Spleen (tissue), 11 donors: ENCODE results near the gene ARHGAP6. TPM values are rescaled to one million over a fixed set of nuclear protein-coding genes. Genes with fewer than 3 reads are reported as not detected.

Experiments
- DNase-seq: peaks from one replicate; pipeline ENCODE4 v3.0.0-alpha.2; 2020
- H3K27ac ChIP-seq, 8 donors: fragments of 200-600 bp; sonication (generic) in 7 of 8; 1 replicate in 4 of 8; 2 replicates in 4 of 8; pipeline versions ENCODE4 v1.5.0 to v1.8.0; 2016 to 2021; ENCODE audit warnings: inconsistent platforms in 4 of 8, mild to moderate bottlenecking in 4 of 8, moderate library complexity in 1 of 8
- H3K27me3 ChIP-seq, 7 donors: fragments of 200-600 bp; sonication (generic) in 6 of 7; replicated peaks in 1 of 7; 1 replicate in 4 of 7; 2 replicates in 3 of 7; pipeline versions ENCODE4 v1.5.0 to v1.8.0; 2016 to 2021; ENCODE audit warnings: inconsistent platforms in 3 of 7, mild to moderate bottlenecking in 1 of 7
- H3K36me3 ChIP-seq, 6 donors: fragments of 200-600 bp; sonication (generic) in 5 of 6; 1 replicate in 4 of 6; 2 replicates in 2 of 6; pipeline versions ENCODE4 v1.5.0 to v1.8.0; 2016 to 2021; ENCODE audit warnings: inconsistent platforms in 2 of 6
- H3K4me1 ChIP-seq, 6 donors: fragments of 200-600 bp; sonication (generic) in 5 of 6; 1 replicate in 3 of 6; 2 replicates in 3 of 6; pipeline versions ENCODE4 v1.5.0 to v1.8.0; 2016 to 2021; ENCODE audit warnings: inconsistent platforms in 3 of 6
- H3K4me3 ChIP-seq, 8 donors: fragments of 200-600 bp; sonication (generic) in 7 of 8; 1 replicate in 4 of 8; 2 replicates in 4 of 8; pipeline versions ENCODE4 v1.5.0 to v1.8.0; 2016 to 2021; ENCODE audit warnings: inconsistent platforms in 4 of 8, mild to moderate bottlenecking in 4 of 8, moderate library complexity in 2 of 8
- H3K9me3 ChIP-seq, 8 donors: fragments of 200-600 bp; sonication (generic) in 7 of 8; 1 replicate in 4 of 8; 2 replicates in 4 of 8; pipeline versions ENCODE4 v1.5.0 to v1.8.0; 2016 to 2021; ENCODE audit warnings: inconsistent platforms in 4 of 8
- POLR2A ChIP-seq, 3 donors: fragments of 450-650 bp; IDR thresholded peaks; one replicate each; pipeline ENCODE4 v1.5.1; 2017; ENCODE audit warnings: antibody characterized with exemption in 3 of 3, mild to moderate bottlenecking in 1 of 3
- POLR2AphosphoS5 ChIP-seq, 3 donors: sonication (generic); formaldehyde crosslinking; IDR thresholded peaks; one replicate each; pipeline ENCODE4 v1.5.1; 2017; ENCODE audit warnings: antibody characterized with exemption in 3 of 3
- WGBS, 5 donors: extraction: QIAGEN DNeasy Blood & Tissue Kit in 3 of 5; methylation state at CpG; one replicate each; pipeline versions ENCODE4 v1.1.5 to v1.1.7; 2013 to 2018; 5-methylcytosine and 5-hydroxymethylcytosine counted together
- intact Hi-C: fragments of 100-400 bp; cut with DNase I; formaldehyde crosslinking; loops from one replicate; pipeline ENCODE4 v1.15.0; 2023; ENCODE audit warnings: low total_unique reads
- polyA plus RNA-seq, 3 donors: library from polyadenylated mRNA; stranded (reverse); fragments of 200-250 nt; gene quantifications; one replicate each; pipeline ENCODE4 v1.2.1, GENCODE V29; 2013
- total RNA-seq, 7 donors: library from RNA; depleted of rRNA in 3 of 7; stranded (reverse); fragments of >200 nt in 3 of 7; fragmentation: NEBNext Ultra II Directional in 4 of 7; extraction: Animal tissue kit (Norgen Biotek cat#: 25700) in 4 of 7; gene quantifications; one replicate each; pipeline versions ENCODE4 v1.1.0 to v1.2.1, GENCODE V29; 2016 to 2021
- TF ChIP-seq, protein P1 (sequence below), 11 experiments: fragments of 200-600 bp in 7 of 11; fragments of 450-650 bp in 4 of 11; sonication (generic) in 4 of 11; IDR thresholded peaks in 8 of 11; conservative IDR thresholded peaks in 3 of 11; 1 replicate in 7 of 11; 2 replicates in 4 of 11; pipeline versions ENCODE4 v1.4.0 to v1.8.0; 2016 to 2021; ENCODE audit warnings: antibody characterized with exemption in 11 of 11, inconsistent platforms in 4 of 11, mild to moderate bottlenecking in 1 of 11
- donor health status: healthy with polysubstance abuse.
- donor health status: DM: no; HTN: no; CAD: no; lungs with moderate emphysema.
- donor health status: DM: no; HTN: no; CAD: no.
- donor health status: Bipolar disorder and iron deficiency.
- donor health status: healthy.
- donor health status: DM: no; HTN: no; CAD: no.
- donor health status: DM: yes; HTN: yes; CAD: no.

Gene ARHGAP6
- total and polyA plus RNA-seq, 10 donors: 2.0 to 20.8 (median 12.7) TPM

DNA sequence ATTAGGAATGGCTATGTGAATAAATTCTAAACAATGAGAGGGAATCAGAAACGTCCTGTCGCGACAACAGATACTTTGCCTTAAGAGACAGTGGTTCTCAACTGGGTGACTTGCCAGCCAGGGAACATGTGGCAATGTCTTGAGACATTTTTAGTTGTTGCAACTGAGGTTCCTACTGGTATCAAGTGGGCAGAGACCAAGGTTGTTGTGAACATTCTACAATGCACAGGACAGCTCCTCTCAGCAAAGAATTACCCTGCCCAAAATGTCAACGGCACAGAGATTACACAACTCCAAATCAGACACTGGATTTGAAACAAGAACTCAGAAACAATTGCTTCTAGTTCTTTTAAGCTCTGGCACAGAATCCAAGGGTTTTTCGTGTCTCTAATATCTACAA is 128.6 kb downstream of the ARHGAP6 start:
- DNase-seq: no peak
- no peaks in the 10 kb centered on the region for H3K9me3 ChIP-seq
- TF ChIP-seq POLR2A (IDR thresholded peaks at IDR 0.05) (no peak), POLR2AphosphoS5 (IDR thresholded peaks at IDR 0.05) (no peak)
- TF ChIP-seq, protein P1, sequence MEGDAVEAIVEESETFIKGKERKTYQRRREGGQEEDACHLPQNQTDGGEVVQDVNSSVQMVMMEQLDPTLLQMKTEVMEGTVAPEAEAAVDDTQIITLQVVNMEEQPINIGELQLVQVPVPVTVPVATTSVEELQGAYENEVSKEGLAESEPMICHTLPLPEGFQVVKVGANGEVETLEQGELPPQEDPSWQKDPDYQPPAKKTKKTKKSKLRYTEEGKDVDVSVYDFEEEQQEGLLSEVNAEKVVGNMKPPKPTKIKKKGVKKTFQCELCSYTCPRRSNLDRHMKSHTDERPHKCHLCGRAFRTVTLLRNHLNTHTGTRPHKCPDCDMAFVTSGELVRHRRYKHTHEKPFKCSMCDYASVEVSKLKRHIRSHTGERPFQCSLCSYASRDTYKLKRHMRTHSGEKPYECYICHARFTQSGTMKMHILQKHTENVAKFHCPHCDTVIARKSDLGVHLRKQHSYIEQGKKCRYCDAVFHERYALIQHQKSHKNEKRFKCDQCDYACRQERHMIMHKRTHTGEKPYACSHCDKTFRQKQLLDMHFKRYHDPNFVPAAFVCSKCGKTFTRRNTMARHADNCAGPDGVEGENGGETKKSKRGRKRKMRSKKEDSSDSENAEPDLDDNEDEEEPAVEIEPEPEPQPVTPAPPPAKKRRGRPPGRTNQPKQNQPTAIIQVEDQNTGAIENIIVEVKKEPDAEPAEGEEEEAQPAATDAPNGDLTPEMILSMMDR (IDR thresholded peaks at IDR 0.05 in 8 of 11, conservative IDR thresholded peaks at IDR 0.05 in 3 of 11): no peak
- intact Hi-C loops: loop anchor here (5.0 kb wide), 1 partner anchor 235 kb away; no protein-coding TSS in a partner anchor
- no peak overlapping the region for H3K27ac ChIP-seq
- H3K27me3 ChIP-seq: peaks cover 0 to 6% (median 0%) of the 10 kb centered on the region in 7 donors
- WGBS, 5 donors: 45 to 83% (median 48%) methylated on average over 5 of the region's 5 CpGs
- H3K36me3 ChIP-seq: no peaks in the 10 kb centered on the region
- H3K4me1 ChIP-seq: no peaks in the 10 kb centered on the region
- no peak overlapping the region for H3K4me3 ChIP-seq

DNA sequence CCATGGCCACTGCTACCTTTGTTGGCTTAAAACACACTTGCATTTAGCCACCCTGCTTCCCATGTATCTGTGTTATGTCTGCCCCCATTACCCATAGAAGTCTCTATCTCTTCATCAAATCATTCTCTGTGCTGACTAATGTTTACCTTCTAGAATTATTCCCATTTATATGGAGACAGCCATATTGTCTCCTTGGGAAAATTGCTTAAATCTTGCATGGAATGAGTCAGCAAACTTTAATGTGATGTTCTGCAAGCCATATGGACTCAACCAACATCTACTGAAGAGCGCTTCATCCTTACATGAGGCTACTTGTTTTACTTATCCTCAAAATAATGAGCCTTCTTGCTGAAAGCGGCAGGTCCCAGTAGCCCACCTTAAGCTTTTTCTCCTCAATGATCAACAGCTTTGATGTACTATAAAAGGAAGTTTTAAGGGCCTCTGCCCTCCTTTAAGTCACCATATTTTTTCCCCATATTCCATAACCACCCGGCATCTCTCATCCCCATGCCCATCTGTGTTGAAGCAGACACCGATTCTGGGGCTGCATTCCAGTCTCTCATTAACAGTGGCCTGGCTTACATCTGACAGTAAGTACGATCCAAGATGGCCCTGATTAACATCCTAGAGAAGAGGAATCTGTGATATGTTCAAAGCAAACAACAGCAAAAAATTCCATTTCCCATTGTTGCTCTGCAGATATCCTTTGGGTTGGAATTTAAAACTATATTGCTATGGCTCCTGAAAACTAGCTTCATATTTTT is 130.4 kb downstream of the ARHGAP6 start:
- no peak for TF ChIP-seq POLR2A (IDR thresholded peaks at IDR 0.05)
- no peak for TF ChIP-seq POLR2AphosphoS5 (IDR thresholded peaks at IDR 0.05)
- TF ChIP-seq, protein P1 (IDR thresholded peaks at IDR 0.05 in 8 of 11, conservative IDR thresholded peaks at IDR 0.05 in 3 of 11): no peak
- intact Hi-C loops: loop anchor here (5.0 kb wide), 1 partner anchor 237 kb away; no protein-coding TSS in a partner anchor
- Histone ChIP-seq H3K27ac (no peak overlapping the region), H3K27me3 (peaks cover 0 to 6% (median 0%) of the 10 kb centered on the region in 7 donors), H3K4me1 (no peaks in the 10 kb centered on the region), H3K9me3 (no peaks in the 10 kb centered on the region), H3K4me3 (no peak overlapping the region), H3K36me3 (no peaks in the 10 kb centered on the region)
- WGBS, 5 donors: 74 to 92% (median 86%) methylated on average over 5 of the region's 5 CpGs
- no peak for DNase-seq

DNA sequence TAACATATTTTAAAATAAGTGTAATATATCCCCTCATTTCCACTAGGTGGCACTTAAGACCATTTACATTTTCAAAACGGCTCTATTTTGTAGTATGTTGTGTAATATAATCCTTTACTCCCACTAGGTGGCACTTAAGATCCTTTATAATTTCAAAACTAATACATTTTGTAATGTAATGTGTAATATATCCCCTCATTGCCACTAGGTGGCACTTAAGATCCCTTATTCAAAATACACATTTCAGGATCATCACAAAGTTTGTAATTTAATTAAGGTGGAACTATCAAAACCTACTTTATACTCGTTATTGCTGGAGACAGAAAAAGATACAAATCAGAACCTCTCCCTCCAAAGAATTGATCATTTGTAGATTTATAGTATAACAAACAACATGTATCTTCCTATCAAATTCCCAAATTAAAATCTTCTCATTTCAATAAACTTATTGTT is 132.5 kb downstream of the ARHGAP6 start:
- intact Hi-C loops: loop anchor here (5.0 kb wide), 1 partner anchor 391 kb away; no protein-coding TSS in a partner anchor
- H3K9me3 ChIP-seq: no peaks in the 10 kb centered on the region
- H3K27me3 ChIP-seq: peaks cover 0 to 4% (median 0%) of the 10 kb centered on the region in 7 donors
- no peaks in the 10 kb centered on the region for H3K36me3 ChIP-seq
- no peak for TF ChIP-seq POLR2AphosphoS5 (IDR thresholded peaks at IDR 0.05)
- TF ChIP-seq, protein P1 (IDR thresholded peaks at IDR 0.05 in 8 of 11, conservative IDR thresholded peaks at IDR 0.05 in 3 of 11): peak; percentile 60 to 97 (median 81)
- no peak overlapping the region for H3K4me3 ChIP-seq
- WGBS, 5 donors: 0 to 4% (median 1%) methylated on average over 2 of the region's 2 CpGs
- no peaks in the 10 kb centered on the region for H3K4me1 ChIP-seq
- no peak overlapping the region for H3K27ac ChIP-seq
- no peak for DNase-seq

DNA sequence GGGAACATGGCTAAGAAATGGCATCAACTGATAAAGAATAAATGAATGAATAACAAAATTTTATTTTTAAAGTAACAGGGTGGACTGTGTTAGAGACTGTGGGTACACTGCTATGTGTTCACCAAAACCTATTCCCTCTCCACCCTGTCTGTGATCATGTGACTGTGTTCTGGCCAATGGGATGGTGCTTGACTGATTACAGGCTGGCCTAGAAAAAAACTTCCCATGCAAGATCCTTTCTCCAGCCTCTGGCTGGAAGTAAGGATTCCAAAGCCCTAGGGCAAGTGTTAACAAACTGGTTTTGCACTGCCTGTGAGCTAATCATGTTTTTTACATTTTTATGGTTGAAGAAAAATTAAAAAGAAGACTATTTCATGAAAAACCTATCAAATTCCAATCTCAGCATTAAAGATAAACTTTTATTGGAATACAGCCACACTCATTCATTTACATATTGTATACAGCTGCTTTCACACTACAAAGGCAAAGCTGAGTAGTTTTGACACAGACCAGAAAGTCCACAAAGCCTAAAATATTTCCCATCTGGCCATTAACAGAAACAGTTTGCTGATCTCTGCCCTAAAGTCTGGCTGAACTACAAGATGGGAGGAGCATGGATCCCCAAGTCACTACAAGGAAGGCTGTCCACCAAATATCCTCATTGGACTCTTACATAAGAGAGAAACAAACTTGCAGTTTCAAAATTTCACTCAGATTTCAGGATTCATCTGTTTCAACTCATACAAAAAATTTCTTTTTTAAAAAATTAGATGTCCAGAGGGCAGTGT is 133.2 kb downstream of the ARHGAP6 start:
- TF ChIP-seq, protein P1 (IDR thresholded peaks at IDR 0.05 in 8 of 11, conservative IDR thresholded peaks at IDR 0.05 in 3 of 11): no peak
- no peak for TF ChIP-seq POLR2AphosphoS5 (IDR thresholded peaks at IDR 0.05)
- intact Hi-C loops: loop anchor here (5.0 kb wide), 1 partner anchor 390 kb away; no protein-coding TSS in a partner anchor
- H3K9me3 ChIP-seq: no peaks in the 10 kb centered on the region
- no peak for DNase-seq
- no peaks in the 10 kb centered on the region for H3K36me3 ChIP-seq
- H3K27me3 ChIP-seq: peaks cover 0 to 3% (median 0%) of the 10 kb centered on the region in 7 donors
- H3K4me1 ChIP-seq: no peaks in the 10 kb centered on the region
- H3K4me3 ChIP-seq: no peak overlapping the region
- H3K27ac ChIP-seq: no peak overlapping the region
